ENCODE results near the gene BABAM1. TPM values are rescaled to one million over a fixed set of nuclear protein-coding genes. Genes with fewer than 3 reads are reported as not detected.

The BABAM1 gene
- total RNA-seq, 2 donors from 2014 or later, result 80.0 to 81.6 TPM

DNA sequence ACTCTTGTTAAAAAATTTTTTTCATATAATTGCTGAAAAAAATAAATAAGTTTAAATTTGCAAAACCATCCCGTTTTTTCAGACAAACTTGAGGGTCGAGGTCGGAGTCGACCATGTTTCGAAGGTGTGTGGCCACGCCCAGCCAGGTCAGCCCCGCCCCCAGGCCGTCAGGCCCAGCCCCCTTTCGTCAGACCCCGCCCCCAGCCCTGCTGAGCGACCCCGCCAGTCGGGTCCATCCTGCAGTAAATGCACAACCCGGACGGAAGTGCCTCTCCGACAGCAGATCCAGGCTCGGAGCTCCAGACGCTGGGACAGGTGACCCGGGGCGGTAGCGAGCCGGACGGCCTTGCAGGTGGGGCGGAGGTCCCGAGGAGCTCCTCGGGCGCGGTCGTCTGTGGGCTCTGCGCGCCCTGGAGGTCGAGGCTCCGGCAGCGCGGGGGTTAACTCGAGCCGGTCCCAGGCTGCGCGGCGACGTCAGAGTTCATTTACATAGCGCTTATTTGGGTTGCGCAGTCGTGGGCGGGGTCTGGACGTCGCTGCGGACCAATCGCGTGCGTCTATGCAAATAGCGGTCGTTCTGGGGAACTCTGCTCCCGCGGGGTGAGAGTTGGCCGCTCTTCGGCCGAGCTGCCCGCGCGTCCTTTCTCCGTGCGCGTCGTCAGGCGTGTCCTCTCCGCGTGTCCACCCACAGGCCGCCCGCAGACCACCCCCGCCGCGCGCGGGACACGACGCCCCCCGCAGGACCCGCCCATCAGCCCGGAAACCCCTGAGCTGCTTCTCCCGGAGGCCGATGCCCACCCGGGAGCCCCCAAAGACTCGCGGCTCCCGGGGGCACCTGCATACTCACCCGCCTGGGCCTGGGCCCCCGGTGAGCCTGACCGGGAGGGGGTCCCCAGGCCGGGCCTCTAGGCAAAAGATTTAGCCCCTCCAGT, 41.0 kb upstream of the BABAM1 start, which contains the start of gene OCEL1:
Gene OCEL1 (plus strand): TSS at position 225 of the 932 bp plus-strand sequence. CDS start 22 bp downstream, at position 247.
- H3K27me3 ChIP-seq (replicated peaks; ENCODE audit: insufficient read depth), result no peaks in the 10 kb centered on the region
- H3K9me3 ChIP-seq, result no peaks in the 10 kb centered on the region
- no peaks in the 10 kb centered on the region for H3K36me3 ChIP-seq
- peak; percentile 87 for TF ChIP-seq POLR2A (IDR thresholded peaks at IDR 0.05)
- peak; percentile 93 for TF ChIP-seq POLR2AphosphoS5 (IDR thresholded peaks at IDR 0.05)
- TF ChIP-seq CTCF (IDR thresholded peaks at IDR 0.05), result peak in 1 of 4 experiments; percentile 3
- DNase-seq (ENCODE audit: low spot score), result peak; percentile 99
- under 1% methylated on average over 84 of the region's 90 CpGs for WGBS
- H3K4me3 ChIP-seq, result peak within 1 kb of the TSS; percentile 65 to 71
- peak within 1 kb of the TSS; percentile 92 to 93 for H3K27ac ChIP-seq
- peaks cover 3% of the 10 kb centered on the region for H3K4me1 ChIP-seq (replicated peaks)
- intact Hi-C loops (cut with DNase I), result no loop called here

DNA sequence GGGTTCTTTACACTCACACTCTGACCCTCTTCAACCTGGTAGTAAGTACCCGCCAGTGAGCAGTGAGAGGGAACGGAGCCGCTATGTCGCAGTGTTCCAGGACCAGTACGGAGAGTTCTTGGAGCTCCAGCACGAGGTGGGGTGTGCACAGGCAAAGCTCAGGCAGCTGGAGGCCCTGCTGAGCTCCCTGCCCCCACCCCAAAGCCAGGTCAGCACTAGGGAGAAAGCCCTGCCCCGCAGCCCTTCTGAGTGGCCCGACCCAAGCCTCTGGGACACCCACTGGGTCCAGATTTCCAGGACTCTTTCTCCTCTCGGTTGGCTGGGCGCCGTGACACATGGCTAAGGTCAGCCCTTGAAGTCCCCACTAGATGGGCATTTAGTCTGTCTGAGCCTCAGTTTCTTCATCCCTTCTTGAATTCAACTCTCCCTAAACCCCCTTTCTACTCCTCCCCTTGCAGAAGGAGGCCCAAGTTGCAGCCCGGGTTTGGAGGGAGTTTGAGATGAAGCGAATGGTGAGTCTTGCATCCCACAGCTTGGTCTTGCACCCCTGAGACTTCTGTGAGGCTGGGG, 39.4 kb upstream of the BABAM1 start:
- intact Hi-C loops (cut with DNase I), result no loop called here
- Histone ChIP-seq H3K4me1 (replicated peaks) (peaks cover 3% of the 10 kb centered on the region), H3K9me3 (no peaks in the 10 kb centered on the region), H3K27ac (no peak overlapping the region), H3K36me3 (no peaks in the 10 kb centered on the region), H3K4me3 (no peak overlapping the region), H3K27me3 (replicated peaks; ENCODE audit: insufficient read depth) (no peaks in the 10 kb centered on the region)
- no peak for DNase-seq (ENCODE audit: low spot score)
- TF ChIP-seq POLR2AphosphoS5 (IDR thresholded peaks at IDR 0.05), result no peak
- TF ChIP-seq POLR2A (IDR thresholded peaks at IDR 0.05), result no peak
- TF ChIP-seq CTCF (IDR thresholded peaks at IDR 0.05), result no peak
- WGBS, result 68% methylated on average over 13 of the region's 13 CpGs

- no peak for DNase-seq (ENCODE audit: low spot score)
- Histone ChIP-seq H3K36me3 (no peaks in the 10 kb centered on the region), H3K27me3 (replicated peaks; ENCODE audit: insufficient read depth) (no peaks in the 10 kb centered on the region), H3K9me3 (no peaks in the 10 kb centered on the region), H3K4me3 (no peak overlapping the region), H3K4me1 (replicated peaks) (peaks cover 6% of the 10 kb centered on the region), H3K27ac (no peak overlapping the region)
- no peak for TF ChIP-seq POLR2A (IDR thresholded peaks at IDR 0.05)
- no peak for TF ChIP-seq CTCF (IDR thresholded peaks at IDR 0.05)
- no peak for TF ChIP-seq POLR2AphosphoS5 (IDR thresholded peaks at IDR 0.05)
- 82% methylated on average over 3 of the region's 3 CpGs for WGBS
- intact Hi-C loops (cut with DNase I), result no loop called here
Observed at GRCh38 chr19:17229890-17230289, 37.4 kb upstream of the BABAM1 start.

- no peaks in the 10 kb centered on the region for H3K27me3 ChIP-seq (replicated peaks; ENCODE audit: insufficient read depth)
- TF ChIP-seq POLR2AphosphoS5 (IDR thresholded peaks at IDR 0.05) (no peak), CTCF (IDR thresholded peaks at IDR 0.05) (no peak), POLR2A (IDR thresholded peaks at IDR 0.05) (no peak)
Observed at GRCh38 chr19:17232258-17232657, 35.0 kb upstream of the BABAM1 start.

More at GRCh38 chr19:17232258-17232657, 35.0 kb upstream of the BABAM1 start:
- no peaks in the 10 kb centered on the region for H3K9me3 ChIP-seq
- H3K4me3 ChIP-seq, result no peak overlapping the region
- H3K27ac ChIP-seq, result no peak overlapping the region
- 87% methylated on average over 12 of the region's 25 CpGs for WGBS
- H3K36me3 ChIP-seq, result no peaks in the 10 kb centered on the region
- H3K4me1 ChIP-seq (replicated peaks), result peaks cover 24% of the 10 kb centered on the region
- intact Hi-C loops (cut with DNase I), result no loop called here
- no peak for DNase-seq (ENCODE audit: low spot score)

Data from prostate gland (tissue), 2 donors.